NT2/D1 (cell line): Measurements from ENCODE around the gene EDEM3.

Experiments used
- DNase-seq: peaks from one replicate; pipeline ENCODE4 v3.0.0-alpha.2; 2011; ENCODE audit warnings: low read depth, low spot score
- H3K27me3 ChIP-seq: 2 replicates; pipeline ENCODE4 v1.6.0; 2011; ENCODE audit warnings: mild to moderate bottlenecking; ENCODE audit not compliant: insufficient read length, insufficient read depth
- H3K36me3 ChIP-seq: 2 replicates; pipeline ENCODE4 v1.6.1; 2011; ENCODE audit warnings: mild to moderate bottlenecking, low read length, mixed read lengths; ENCODE audit not compliant: insufficient read depth, insufficient read length
- H3K4me1 ChIP-seq: 2 replicates; pipeline ENCODE4 v1.5.1; 2011; ENCODE audit not compliant: insufficient read depth, insufficient read length
- H3K4me3 ChIP-seq: 2 replicates; pipeline ENCODE4 v1.5.1; 2011; ENCODE audit warnings: low read depth; ENCODE audit not compliant: insufficient read length
- H3K9ac ChIP-seq: 2 replicates; pipeline ENCODE4 v1.6.0; 2011; ENCODE audit warnings: low read depth; ENCODE audit not compliant: insufficient read length
- H3K9me3 ChIP-seq: 2 replicates; pipeline ENCODE4 v1.5.1; 2011; ENCODE audit warnings: mild to moderate bottlenecking, low read length; ENCODE audit not compliant: insufficient read depth
- SUZ12 ChIP-seq: IDR thresholded peaks from 2 replicates; pipeline ENCODE4 v1.6.1; 2011; ENCODE audit not compliant: insufficient read length, insufficient read depth; ENCODE audit errors: extremely low read depth
- YY1 ChIP-seq: IDR thresholded peaks from 2 replicates; pipeline ENCODE4 v1.6.1; 2011; ENCODE audit not compliant: insufficient read length, insufficient read depth
- ZNF274 ChIP-seq: IDR thresholded peaks from 2 replicates; pipeline ENCODE4 v1.6.1; 2011; ENCODE audit warnings: mild to moderate bottlenecking, low read depth, low read length

Gene EDEM3

DNA sequence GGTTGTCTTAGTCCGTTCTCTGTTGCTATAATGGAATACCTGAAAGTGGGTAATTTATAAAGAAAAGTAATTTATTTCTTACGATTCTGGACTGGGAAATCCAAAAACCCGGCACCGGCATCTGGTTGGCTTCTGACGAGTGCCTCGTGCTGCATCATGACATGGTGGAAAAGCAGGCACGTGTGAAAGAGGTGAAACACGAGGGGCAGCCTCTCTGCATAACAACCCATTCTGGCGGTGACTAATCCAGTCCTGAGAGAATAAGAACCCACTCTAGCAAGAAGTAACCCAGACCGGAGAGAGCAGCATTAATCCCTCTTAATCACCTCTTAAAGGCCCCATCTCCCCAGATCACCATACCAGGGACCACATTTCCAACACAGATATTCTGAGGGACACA lies 2.7 kb upstream of the EDEM3 start:
- TF ChIP-seq YY1 (no peak), ZNF274 (no peak), SUZ12 (no peak)

DNA sequence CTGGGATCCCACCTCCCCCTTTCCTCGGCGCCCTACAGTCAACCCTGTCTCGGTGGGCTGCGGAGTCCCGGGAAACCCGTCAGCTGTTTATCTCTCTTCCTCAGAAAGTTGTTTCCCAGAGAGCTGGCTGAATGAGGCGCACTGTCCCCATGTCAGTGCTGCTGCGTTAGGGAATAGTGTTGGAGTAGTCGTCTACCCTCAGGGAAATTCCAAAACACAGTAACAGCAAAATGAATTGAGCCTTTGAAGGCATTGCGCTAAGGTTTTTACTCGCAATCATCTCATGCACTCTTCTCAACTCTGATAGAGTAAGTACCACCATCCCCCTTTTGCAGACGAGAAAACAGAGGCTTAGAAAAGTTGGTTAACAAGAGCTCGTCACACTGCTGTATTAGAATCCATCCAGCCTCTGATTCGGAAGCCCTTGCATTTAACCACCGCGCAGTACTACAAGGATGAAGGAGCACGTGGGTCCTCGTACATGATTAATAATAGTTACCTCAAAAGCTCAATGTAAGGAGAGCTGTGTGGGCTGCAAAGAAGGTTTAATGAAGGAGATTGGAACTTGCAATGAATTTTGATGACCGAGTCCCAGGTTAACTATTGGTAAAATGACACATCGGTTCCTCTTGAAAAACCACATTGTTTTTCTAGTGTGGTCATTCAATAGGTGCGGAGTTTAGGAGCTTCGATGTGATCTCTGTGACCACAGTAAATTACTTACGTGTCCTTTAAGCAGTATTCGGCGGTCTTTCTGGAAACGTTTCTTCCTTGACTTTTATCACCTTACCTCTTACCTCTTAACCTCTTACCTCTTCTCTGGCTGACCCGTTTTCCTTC lies 788 bp upstream of the EDEM3 start:
- no peaks in the 10 kb centered on the region for H3K9me3 ChIP-seq
- H3K4me1 ChIP-seq: no peaks in the 10 kb centered on the region
- H3K9ac ChIP-seq: peak overlapping the region; percentile 86
- TF ChIP-seq SUZ12 (no peak), YY1 (no peak), ZNF274 (no peak)
- no peaks in the 10 kb centered on the region for H3K36me3 ChIP-seq
- no peak for DNase-seq
- peaks cover 9% of the 10 kb centered on the region for H3K27me3 ChIP-seq
- H3K4me3 ChIP-seq: peak overlapping the region; percentile 93

More for the DNA sequence above, 2.7 kb upstream of the EDEM3 start:
- Histone ChIP-seq H3K27me3 (peaks cover 9% of the 10 kb centered on the region), H3K9ac (no peak overlapping the region), H3K36me3 (no peaks in the 10 kb centered on the region), H3K9me3 (no peaks in the 10 kb centered on the region), H3K4me3 (no peak overlapping the region), H3K4me1 (no peaks in the 10 kb centered on the region)
- no peak for DNase-seq

DNA sequence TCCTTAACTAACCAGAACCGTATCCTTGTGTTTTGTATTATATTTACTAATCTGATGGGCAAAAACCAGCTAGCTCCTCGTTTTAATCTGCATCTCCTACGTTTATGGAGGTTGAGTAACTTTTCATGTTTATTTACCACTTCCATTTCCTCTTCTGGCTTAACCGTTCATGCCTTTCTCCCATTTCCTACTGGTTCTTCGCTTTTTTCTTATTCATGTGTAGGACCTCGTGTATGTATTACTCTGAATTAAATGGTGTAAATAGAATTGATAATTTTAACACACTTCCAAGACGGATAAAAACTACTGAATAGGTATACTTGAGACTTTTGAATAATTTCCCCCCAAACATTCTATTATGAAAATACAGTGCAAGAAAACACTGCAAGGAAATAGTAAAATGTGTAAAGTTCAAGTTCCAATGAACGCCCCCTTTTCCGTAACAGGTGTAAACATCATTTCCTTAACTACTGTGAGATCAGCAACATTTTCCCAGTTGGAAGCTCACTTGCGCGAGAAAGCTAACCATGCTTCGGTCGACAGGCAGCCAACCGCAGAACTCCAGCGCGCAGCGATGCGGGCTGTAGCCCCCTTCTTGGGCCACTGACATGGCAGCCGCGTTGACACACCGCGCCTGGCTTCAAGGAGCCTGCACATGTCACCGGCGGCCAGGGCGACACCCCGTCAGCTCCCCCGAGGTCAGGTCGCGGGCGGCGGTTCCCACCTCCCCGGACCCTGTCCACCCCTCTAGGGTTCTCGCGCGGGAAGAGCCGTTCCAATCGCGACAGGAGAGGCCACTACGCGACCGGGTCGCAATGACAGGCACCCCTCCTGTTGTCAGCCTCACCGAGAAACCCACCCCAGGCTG lies 816 bp downstream of the EDEM3 start:
- Histone ChIP-seq H3K4me3 (peak overlapping the region; percentile 93), H3K4me1 (no peaks in the 10 kb centered on the region), H3K27me3 (peaks cover 9% of the 10 kb centered on the region), H3K9ac (peak overlapping the region; percentile 92), H3K36me3 (no peaks in the 10 kb centered on the region), H3K9me3 (no peaks in the 10 kb centered on the region)
- TF ChIP-seq YY1 (no peak), SUZ12 (no peak), ZNF274 (no peak)
- no peak for DNase-seq

DNA sequence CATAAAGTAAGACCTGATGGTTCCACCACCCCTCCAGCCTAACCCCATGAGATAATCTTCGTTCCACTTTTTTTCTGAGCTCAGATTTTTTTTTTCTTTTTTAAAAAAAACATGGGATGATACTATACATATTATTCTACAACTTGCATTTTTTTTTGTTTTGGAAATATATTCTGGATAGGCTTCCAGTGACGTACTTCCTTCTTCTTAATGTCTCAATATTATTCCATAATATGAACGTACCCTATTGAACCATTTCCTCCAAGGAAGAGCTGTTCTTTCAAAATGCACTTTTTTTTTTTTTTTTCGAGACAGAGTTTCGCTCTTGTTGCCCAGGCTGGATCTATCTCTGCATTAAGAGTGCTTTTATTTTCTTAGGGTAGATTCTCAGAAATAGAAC lies 1.5 kb downstream of the EDEM3 start:
- no peak for DNase-seq
- no peaks in the 10 kb centered on the region for H3K36me3 ChIP-seq
- no peak overlapping the region for H3K9ac ChIP-seq
- no peaks in the 10 kb centered on the region for H3K4me1 ChIP-seq
- no peaks in the 10 kb centered on the region for H3K9me3 ChIP-seq
- peaks cover 9% of the 10 kb centered on the region for H3K27me3 ChIP-seq
- H3K4me3 ChIP-seq: no peak overlapping the region
- TF ChIP-seq ZNF274: no peak
- no peak for TF ChIP-seq SUZ12
- no peak for TF ChIP-seq YY1

DNA sequence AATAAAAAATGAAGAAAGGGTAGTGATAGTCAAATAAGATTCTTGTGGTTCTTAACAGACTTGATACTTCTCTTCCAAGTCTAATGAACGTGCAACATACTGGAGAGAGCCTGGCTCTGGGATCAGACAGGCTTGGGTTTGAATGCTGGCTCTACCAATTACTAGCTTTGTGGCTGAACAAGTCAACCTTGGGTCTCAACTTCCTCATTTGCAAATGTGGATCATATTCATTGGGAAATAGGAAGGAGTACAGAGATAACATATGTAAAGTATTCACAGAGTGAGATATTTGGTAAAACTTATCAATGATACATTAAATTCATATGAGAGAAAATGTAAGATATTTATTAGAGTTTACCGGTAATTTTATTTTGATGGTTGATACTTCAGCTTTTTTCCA lies 2.0 kb downstream of the EDEM3 start:
- Histone ChIP-seq H3K9me3 (no peaks in the 10 kb centered on the region), H3K4me1 (no peaks in the 10 kb centered on the region), H3K4me3 (no peak overlapping the region), H3K36me3 (no peaks in the 10 kb centered on the region), H3K27me3 (peaks cover 9% of the 10 kb centered on the region), H3K9ac (no peak overlapping the region)
- no peak for TF ChIP-seq SUZ12
- no peak for TF ChIP-seq YY1
- TF ChIP-seq ZNF274: no peak
- DNase-seq: no peak

DNA sequence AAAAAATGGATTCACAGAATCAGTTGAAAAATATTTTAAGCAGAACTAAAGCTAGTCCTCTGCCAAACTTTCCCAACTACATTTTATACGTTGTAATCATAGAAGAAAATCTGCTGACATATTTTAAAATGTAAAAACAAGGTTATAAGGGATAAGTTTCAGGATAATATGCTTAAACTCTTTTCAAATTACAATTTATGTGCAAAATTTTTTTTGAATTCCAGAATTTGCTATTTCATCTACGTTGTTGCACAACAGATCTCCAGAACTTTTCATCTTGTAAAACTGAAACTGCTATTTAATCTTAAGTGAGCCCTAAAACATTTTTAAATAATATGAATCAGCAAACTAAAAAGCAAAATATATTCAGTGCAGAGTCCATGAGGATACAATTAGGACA lies 5.9 kb downstream of the EDEM3 start:
- Histone ChIP-seq H3K4me3 (no peak overlapping the region), H3K36me3 (no peaks in the 10 kb centered on the region), H3K4me1 (no peaks in the 10 kb centered on the region), H3K27me3 (no peaks in the 10 kb centered on the region), H3K9ac (no peak overlapping the region), H3K9me3 (no peaks in the 10 kb centered on the region)
- TF ChIP-seq YY1 (no peak), ZNF274 (no peak), SUZ12 (no peak)
- no peak for DNase-seq

DNA sequence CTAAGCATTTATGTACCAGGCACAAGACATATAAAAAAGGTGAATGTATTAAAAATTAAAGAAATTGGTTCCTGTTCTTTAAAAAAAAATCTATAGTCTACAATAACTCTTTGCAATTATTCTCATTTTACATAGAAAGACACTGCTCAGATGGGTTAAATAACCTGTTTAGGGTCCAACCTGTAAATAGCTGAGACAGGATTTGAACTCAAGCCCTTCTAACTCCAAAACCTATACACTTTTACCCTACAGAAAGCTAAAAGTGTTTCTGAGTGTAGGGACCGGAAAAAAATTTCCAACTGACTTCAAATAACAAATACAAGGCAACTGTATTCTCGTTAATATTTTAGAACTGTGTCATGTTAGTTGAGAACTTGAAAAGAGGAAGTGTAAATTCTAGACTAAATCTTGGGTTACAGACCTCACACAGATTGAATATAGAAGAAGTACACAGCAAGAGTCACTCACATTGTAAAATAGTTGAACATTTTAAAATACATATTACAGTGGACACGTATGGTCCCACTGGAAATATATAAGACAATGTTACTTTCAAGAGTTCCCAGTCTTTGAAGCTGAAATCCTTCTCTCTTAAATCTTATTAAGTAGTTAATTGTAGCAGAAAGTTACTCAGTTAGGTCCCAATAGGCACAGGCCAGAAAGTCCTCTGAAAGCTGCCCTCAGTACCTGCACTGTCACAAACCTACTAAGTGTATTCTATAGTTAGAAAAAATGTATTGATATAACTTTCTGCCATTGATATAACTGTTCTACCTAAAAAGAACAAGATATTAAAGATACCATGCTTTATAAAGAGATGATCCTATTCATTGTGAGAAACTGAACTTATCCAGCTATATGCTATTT lies 7.3 kb downstream of the EDEM3 start:
- TF ChIP-seq YY1 (no peak), SUZ12 (no peak), ZNF274 (no peak)
- no peak overlapping the region for H3K9ac ChIP-seq
- H3K9me3 ChIP-seq: no peaks in the 10 kb centered on the region
- H3K4me1 ChIP-seq: no peaks in the 10 kb centered on the region
- no peak overlapping the region for H3K4me3 ChIP-seq
- H3K36me3 ChIP-seq: no peaks in the 10 kb centered on the region
- no peak for DNase-seq
- no peaks in the 10 kb centered on the region for H3K27me3 ChIP-seq
